ENCODE results near the gene BRWD1. TPM values are rescaled to one million over a fixed set of nuclear protein-coding genes. Genes with fewer than 3 reads are reported as not detected.

The BRWD1 gene
- total and polyA plus RNA-seq, 12 donors = 11.1 to 81.1 (median 37.6) TPM

GRCh38 chr21:39312112-39313041 lies 1.1 kb downstream of the BRWD1 start:
- Histone ChIP-seq H3K9me3 (replicated peaks in 1 of 3) (no peaks in the 10 kb centered on the region), H3K36me3 (replicated peaks in 1 of 2) (peaks cover 0 to 11% of the 10 kb centered on the region in 2 donors), H3K27me3 (no peaks in the 10 kb centered on the region), H3K4me3 (peak overlapping the region in 2 of 4 donors; percentile 86 to 90), H3K4me1 (replicated peaks in 1 of 2) (peaks cover 20 to 23% of the 10 kb centered on the region in 2 donors), H3K27ac (peak overlapping the region; percentile 73 to 97 (median 93))
- TF ChIP-seq CTCF (IDR thresholded peaks at IDR 0.05) (no peak), POLR2A (IDR thresholded peaks at IDR 0.05) (peak in 1 of 2 donors; percentile 51)
- 1 to 2% (median 1%) methylated on average over 12 to 51 of the region's 65 CpGs for WGBS, 4 donors
- intact Hi-C loops (cut with DNase I) = loop anchor here (5.0 kb wide), 2 partner anchors 75 to 80 kb away; no protein-coding TSS in a partner anchor
- DNase-seq = peak; percentile 93 to 97 (median 95)

- H3K4me1 ChIP-seq (replicated peaks in 1 of 2) = peaks cover 20 to 23% of the 10 kb centered on the region in 2 donors
- TF ChIP-seq CTCF (IDR thresholded peaks at IDR 0.05) (no peak), POLR2A (IDR thresholded peaks at IDR 0.05) (no peak)
Observed at GRCh38 chr21:39311164-39311563, 2.3 kb downstream of the BRWD1 start.

GRCh38 chr21:39307466-39307865 lies 6.0 kb downstream of the BRWD1 start:
- peaks cover 12 to 15% of the 10 kb centered on the region in 2 donors for H3K4me1 ChIP-seq (replicated peaks in 1 of 2)
- H3K9me3 ChIP-seq (replicated peaks in 1 of 3) = no peaks in the 10 kb centered on the region
- TF ChIP-seq POLR2A (IDR thresholded peaks at IDR 0.05) (no peak), CTCF (IDR thresholded peaks at IDR 0.05) (no peak)
- intact Hi-C loops (cut with DNase I) = no loop called here
- H3K27me3 ChIP-seq = no peaks in the 10 kb centered on the region
- WGBS, 4 donors = 90 to 100% (median 96%) methylated on average over 1 of the region's 1 CpG
- H3K36me3 ChIP-seq (replicated peaks in 1 of 2) = peaks cover 0 to 21% of the 10 kb centered on the region in 2 donors
- DNase-seq = no peak
- no peak overlapping the region for H3K27ac ChIP-seq
- H3K4me3 ChIP-seq = no peak overlapping the region

More at GRCh38 chr21:39311164-39311563, 2.3 kb downstream of the BRWD1 start:
- H3K27ac ChIP-seq = no peak overlapping the region
- intact Hi-C loops (cut with DNase I) = loop anchor here (5.0 kb wide), 2 partner anchors 76 to 81 kb away; no protein-coding TSS in a partner anchor
- DNase-seq = no peak
- no peaks in the 10 kb centered on the region for H3K27me3 ChIP-seq
- no peaks in the 10 kb centered on the region for H3K9me3 ChIP-seq (replicated peaks in 1 of 3)
- H3K4me3 ChIP-seq = no peak overlapping the region
- WGBS, 4 donors = 89 to 95% (median 92%) methylated on average over 7 of the region's 7 CpGs
- peaks cover 0 to 11% of the 10 kb centered on the region in 2 donors for H3K36me3 ChIP-seq (replicated peaks in 1 of 2)

GRCh38 chr21:39300587-39300986 lies 12.8 kb downstream of the BRWD1 start:
- 90 to 98% (median 96%) methylated on average over 3 of the region's 3 CpGs for WGBS, 4 donors

More at GRCh38 chr21:39300587-39300986, 12.8 kb downstream of the BRWD1 start:
- H3K4me3 ChIP-seq = no peak overlapping the region
- intact Hi-C loops (cut with DNase I) = no loop called here
- no peaks in the 10 kb centered on the region for H3K4me1 ChIP-seq (replicated peaks in 1 of 2)
- no peaks in the 10 kb centered on the region for H3K27me3 ChIP-seq
- no peak for TF ChIP-seq POLR2A (IDR thresholded peaks at IDR 0.05)
- TF ChIP-seq CTCF (IDR thresholded peaks at IDR 0.05) = no peak
- DNase-seq = no peak
- H3K36me3 ChIP-seq (replicated peaks in 1 of 2) = peaks cover 0 to 31% of the 10 kb centered on the region in 2 donors
- no peaks in the 10 kb centered on the region for H3K9me3 ChIP-seq (replicated peaks in 1 of 3)
- no peak overlapping the region for H3K27ac ChIP-seq
